Measurements from ENCODE around the gene AOC1. TPM values are rescaled to one million over a fixed set of nuclear protein-coding genes. Genes with fewer than 3 reads are reported as not detected.

The AOC1 gene
- polyA plus RNA-seq, 4 donors = 23.9 to 102 (median 75.6) TPM

DNA sequence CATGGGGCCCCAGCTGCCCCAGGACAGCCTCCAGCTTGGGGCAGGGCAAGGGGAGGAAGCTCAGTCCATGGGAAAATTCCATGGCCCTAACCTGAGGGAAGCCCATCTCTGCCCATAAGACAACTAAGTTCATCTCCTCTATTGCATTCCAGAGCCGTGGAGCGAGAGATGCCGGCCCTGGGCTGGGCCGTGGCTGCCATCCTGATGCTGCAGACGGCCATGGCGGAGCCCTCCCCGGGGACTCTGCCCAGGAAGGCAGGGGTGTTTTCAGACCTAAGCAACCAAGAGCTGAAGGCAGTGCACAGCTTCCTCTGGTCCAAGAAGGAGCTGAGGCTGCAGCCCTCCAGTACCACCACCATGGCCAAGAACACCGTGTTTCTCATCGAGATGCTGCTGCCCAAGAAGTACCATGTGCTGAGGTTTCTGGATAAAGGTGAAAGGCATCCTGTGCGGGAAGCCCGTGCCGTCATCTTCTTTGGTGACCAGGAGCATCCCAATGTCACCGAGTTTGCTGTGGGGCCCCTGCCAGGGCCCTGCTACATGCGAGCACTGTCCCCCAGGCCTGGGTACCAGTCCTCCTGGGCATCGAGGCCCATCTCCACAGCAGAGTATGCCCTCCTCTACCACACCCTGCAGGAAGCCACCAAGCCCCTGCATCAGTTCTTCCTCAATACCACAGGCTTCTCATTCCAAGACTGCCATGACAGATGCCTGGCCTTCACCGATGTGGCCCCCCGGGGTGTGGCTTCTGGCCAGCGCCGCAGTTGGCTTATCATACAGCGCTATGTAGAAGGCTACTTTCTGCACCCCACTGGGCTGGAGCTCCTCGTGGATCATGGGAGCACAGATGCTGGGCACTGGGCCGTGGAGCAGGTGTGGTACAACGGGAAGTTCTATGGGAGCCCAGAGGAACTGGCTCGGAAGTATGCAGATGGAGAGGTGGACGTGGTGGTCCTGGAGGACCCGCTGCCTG, 4.3 kb downstream of the AOC1 start:
- DNase-seq (ENCODE audit: low read depth in 4 of 4, low spot score in 2 of 4) = no peak

DNA sequence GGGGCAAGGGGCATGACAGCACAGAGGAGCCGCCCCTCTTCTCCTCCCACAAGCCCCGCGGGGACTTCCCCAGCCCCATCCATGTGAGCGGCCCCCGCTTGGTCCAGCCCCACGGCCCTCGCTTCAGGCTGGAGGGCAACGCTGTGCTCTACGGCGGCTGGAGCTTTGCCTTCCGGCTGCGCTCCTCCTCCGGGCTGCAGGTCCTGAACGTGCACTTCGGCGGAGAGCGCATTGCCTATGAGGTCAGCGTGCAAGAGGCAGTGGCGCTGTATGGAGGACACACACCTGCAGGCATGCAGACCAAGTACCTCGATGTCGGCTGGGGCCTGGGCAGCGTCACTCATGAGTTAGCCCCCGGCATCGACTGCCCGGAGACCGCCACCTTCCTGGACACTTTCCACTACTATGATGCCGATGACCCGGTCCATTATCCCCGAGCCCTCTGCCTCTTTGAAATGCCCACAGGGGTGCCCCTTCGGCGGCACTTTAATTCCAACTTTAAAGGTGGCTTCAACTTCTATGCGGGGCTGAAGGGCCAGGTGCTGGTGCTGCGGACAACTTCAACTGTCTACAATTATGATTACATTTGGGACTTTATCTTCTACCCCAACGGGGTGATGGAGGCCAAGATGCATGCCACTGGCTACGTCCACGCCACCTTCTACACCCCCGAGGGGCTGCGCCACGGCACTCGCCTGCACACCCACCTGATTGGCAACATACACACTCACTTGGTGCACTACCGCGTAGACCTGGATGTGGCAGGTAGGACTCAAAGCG, 5.1 kb downstream of the AOC1 start:
- DNase-seq (ENCODE audit: low read depth in 4 of 4, low spot score in 2 of 4) = no peak

GRCh38 chr7:150858236-150859197, 6.2 kb downstream of the AOC1 start:
- DNase-seq (ENCODE audit: low read depth in 4 of 4, low spot score in 2 of 4) = no peak

GRCh38 chr7:150860291-150860977, 8.1 kb downstream of the AOC1 start:
- DNase-seq (ENCODE audit: low read depth in 4 of 4, low spot score in 2 of 4) = no peak

- DNase-seq (ENCODE audit: low read depth in 4 of 4, low spot score in 2 of 4) = no peak
Observed at GRCh38 chr7:150860978-150861295, 8.6 kb downstream of the AOC1 start.

DNA sequence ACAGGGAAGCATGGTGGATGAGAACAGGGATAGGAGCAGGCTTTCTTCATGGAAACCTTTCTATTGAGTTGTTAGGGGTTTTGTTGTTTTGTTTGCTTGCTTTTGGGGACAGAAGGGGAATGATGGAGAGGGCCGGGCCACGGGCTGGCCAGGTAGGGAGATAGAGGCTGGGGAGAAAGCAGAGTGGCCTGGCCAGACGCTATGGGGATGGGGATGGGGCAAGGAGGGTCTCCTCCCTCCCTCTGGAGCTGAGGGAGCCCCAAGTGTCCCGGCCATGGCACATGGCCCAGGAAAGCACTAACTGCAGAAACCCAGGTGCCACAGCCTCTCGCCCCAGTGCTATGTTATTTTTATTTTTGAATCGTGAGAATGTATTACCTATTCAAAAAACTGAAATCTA, 10.0 kb downstream of the AOC1 start:
- no peak for DNase-seq (ENCODE audit: low read depth in 4 of 4, low spot score in 2 of 4)

GRCh38 chr7:150863946-150864345, 11.6 kb downstream of the AOC1 start:
- DNase-seq (ENCODE audit: low read depth in 4 of 4, low spot score in 2 of 4) = no peak

DNA sequence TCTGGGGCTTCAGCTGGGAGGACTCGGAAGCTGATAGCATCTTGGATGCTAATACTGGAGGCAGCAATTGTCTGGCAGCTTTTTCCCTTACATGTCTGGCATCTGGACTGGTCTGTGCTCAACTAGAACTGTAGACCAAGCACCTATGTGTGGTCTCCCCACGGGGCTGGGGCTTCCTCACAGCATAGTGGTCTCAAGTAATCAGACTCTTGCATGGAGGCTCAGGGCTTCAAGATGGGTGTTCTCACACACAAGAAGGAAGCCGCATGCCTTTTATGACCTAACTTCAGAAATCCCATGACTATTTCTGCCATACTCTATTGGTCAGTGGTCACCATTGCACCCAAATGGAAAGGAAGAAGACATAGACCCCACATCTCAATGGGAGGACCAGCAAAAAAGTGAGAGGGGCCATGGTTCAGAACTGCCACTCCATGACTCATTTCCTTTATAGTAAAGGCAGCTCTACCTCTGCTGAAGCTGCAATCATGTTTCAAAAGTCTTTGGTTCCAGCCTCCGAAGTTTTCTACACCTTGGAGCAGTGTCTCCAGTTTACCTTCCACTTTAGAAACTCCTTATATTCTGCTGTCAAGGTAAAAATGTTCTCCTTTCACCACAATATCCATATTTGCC, 14.7 kb downstream of the AOC1 start:
- no peak for DNase-seq (ENCODE audit: low read depth in 4 of 4, low spot score in 2 of 4)

DNA sequence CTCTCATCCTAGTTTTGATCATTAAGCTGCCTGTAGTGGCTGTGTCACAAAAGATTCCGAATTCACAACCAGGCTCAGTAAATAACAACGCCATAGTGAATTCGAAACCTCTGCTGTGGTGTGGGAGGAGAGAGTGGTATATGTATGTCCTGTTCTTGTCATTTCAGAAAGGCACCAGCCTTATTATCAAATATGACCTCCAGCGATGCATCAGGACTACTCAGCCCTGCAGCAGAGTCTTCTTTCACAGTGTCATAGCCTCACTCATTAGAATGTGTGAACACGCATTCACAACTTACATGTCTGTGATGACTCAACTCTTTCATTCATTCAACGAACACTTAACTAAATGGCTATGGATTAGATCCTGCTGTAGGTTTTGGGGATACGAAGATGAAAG, 15.3 kb downstream of the AOC1 start:
- DNase-seq (ENCODE audit: low read depth in 4 of 4, low spot score in 2 of 4) = no peak

DNA sequence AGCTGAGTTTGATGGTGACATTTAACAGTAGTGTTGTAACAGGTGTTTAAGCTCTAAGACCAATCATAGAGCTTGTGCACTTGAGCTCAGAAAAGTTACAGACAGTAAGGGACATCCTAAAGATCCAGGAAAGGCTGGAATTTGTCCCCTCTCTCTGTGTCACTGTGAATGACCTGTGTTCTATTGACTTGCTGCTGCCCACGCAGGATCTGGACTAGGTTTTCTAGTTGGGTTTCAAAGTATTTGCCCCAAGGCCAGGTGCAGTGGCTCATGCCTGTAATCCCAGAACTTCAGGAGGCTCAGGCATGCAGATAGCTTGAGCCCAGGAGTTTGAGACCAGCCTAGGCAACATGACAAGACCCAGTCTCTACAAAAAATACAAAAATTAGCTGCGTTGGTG, 17.1 kb downstream of the AOC1 start:
- DNase-seq (ENCODE audit: low read depth in 4 of 4, low spot score in 2 of 4) = no peak

DNA sequence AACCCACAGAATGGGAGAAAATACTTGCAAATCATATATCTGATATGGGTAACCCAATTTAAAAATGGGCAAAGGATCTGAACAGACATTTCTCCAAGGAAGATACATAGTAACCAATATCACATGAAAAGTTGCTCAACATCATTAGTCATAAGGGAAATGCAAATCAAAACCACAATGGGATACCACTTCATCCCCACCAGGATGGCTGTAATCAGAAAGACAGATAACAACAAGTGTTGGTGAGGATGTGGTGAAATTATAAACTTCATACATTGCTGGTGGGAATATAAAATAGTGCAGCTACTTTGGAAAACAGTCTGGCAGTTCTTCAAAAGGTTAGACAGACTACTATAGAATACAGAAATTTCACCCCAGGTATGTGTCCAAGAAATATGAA, 19.3 kb downstream of the AOC1 start:
- no peak for DNase-seq (ENCODE audit: low read depth in 4 of 4, low spot score in 2 of 4)

GRCh38 chr7:150874401-150875198, 22.3 kb downstream of the AOC1 start:
- DNase-seq (ENCODE audit: low read depth in 4 of 4, low spot score in 2 of 4) = no peak

GRCh38 chr7:150875791-150876190, 23.5 kb downstream of the AOC1 start:
- no peak for DNase-seq (ENCODE audit: low read depth in 4 of 4, low spot score in 2 of 4)

DNA sequence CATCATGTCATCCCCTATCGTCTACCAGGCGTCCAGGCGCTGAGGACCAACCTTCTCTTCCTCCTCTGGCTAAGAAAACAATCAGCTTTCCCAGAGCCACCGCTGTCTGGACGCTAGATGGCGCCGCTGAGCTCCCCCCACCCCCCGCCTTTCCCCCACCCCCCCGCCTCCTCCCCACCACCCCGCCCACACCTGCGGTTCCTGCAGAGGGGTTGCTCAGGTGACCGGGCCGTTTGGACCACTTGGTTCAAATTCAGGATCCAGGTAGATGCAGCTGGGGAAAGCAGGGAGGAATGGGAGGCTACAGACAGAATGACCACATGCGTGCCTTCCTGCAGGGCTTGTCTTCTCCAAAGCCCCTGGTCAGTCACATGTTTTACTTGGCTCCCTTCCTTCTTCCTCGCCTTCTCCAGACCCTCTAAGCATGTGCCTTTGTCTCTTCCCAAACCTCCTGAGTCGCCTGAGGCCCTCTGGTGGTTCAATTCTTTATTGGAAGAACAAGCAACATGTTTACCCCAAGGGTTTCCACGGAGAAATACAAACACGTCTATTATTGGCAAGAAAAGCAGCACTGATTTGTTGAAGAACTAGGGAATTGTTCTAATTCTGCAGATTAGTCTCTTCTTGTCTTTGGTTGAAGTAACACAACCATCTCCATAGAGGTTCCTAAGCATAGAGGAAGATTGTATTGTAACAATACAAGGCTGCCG, 24.7 kb downstream of the AOC1 start:
- peak; percentile 74 to 92 (median 82) for DNase-seq (ENCODE audit: low read depth in 4 of 4, low spot score in 2 of 4)

DNA sequence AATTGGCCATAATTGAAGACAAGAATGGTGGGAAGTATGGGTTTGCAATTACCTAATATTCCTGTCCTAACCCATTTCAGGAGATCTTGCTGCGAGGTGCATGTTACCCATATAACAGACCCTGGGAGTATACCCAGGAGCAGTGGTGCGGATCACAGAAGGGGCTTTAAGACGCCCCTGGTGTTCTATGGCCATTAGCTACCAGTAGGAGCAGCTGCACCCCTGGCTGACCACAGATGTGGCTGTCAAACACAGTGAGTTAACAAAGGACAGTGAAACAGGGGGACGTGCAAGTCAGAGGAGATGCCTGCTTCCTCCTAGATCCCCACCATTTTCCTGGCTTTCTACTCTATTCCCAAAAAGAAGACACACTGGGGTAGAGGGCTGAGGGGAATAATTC, 25.2 kb downstream of the AOC1 start:
- DNase-seq (ENCODE audit: low read depth in 4 of 4, low spot score in 2 of 4) = no peak

- DNase-seq (ENCODE audit: low read depth in 4 of 4, low spot score in 2 of 4) = no peak
Observed at GRCh38 chr7:150879345-150879744, 27.0 kb downstream of the AOC1 start.

- DNase-seq (ENCODE audit: low read depth in 4 of 4, low spot score in 2 of 4) = no peak
Observed at GRCh38 chr7:150881189-150881588, 28.9 kb downstream of the AOC1 start.

Measured in left renal cortex interstitium (tissue), 4 donors.